Sigmoid colon (tissue), 7 donors: Measurements from ENCODE around the gene PTPRU. TPM values are rescaled to one million over a fixed set of nuclear protein-coding genes. Genes with fewer than 3 reads are reported as not detected.

Experiments used
- DNase-seq: peaks from one replicate; pipeline ENCODE4 v3.0.0-alpha.2; 2019
- H3K27ac ChIP-seq, 4 donors: fragments of 200-600 bp; sonication (generic); one replicate each; pipeline ENCODE4 v1.5.1; 2016 to 2019; ENCODE audit warnings: mild to moderate bottlenecking in 1 of 4
- H3K27me3 ChIP-seq, 3 donors: fragments of 200-600 bp; sonication (generic); one replicate each; pipeline ENCODE4 v1.5.1; 2019; ENCODE audit warnings: mild to moderate bottlenecking in 1 of 3
- H3K36me3 ChIP-seq, 4 donors: fragments of 200-600 bp; sonication (generic); one replicate each; pipeline ENCODE4 v1.5.1; 2016 to 2019
- H3K4me1 ChIP-seq, 4 donors: fragments of 200-600 bp; sonication (generic); one replicate each; pipeline ENCODE4 v1.5.1; 2017 to 2019
- H3K4me3 ChIP-seq, 4 donors: fragments of 200-600 bp; sonication (generic); one replicate each; pipeline ENCODE4 v1.5.1; 2017 to 2019; ENCODE audit warnings: mild to moderate bottlenecking in 2 of 4, moderate library complexity in 1 of 4
- H3K9me3 ChIP-seq, 4 donors: fragments of 200-600 bp in 3 of 4; sonication (generic) in 3 of 4; one replicate each; pipeline versions ENCODE4 v1.5.1 to v1.6.1; 2013 to 2019
- EP300 ChIP-seq, 4 donors: sonication (generic); formaldehyde crosslinking; IDR thresholded peaks; one replicate each; pipeline ENCODE4 v1.6.1; 2017; ENCODE audit warnings: antibody characterized with exemption in 4 of 4
- POLR2A ChIP-seq, 2 donors: fragments of 450-650 bp; IDR thresholded peaks; one replicate each; pipeline ENCODE4 v1.6.1; 2016; ENCODE audit warnings: antibody characterized with exemption in 2 of 2, mild to moderate bottlenecking in 2 of 2, moderate library complexity in 2 of 2
- POLR2AphosphoS5 ChIP-seq, 4 donors: sonication (generic); formaldehyde crosslinking; IDR thresholded peaks; one replicate each; pipeline ENCODE4 v1.6.1; 2017; ENCODE audit warnings: antibody characterized with exemption in 4 of 4
- WGBS, 2 donors: extraction: QIAGEN DNeasy Blood & Tissue Kit; methylation state at CpG; one replicate each; pipeline ENCODE4 v1.1.7; 2013; 5-methylcytosine and 5-hydroxymethylcytosine counted together
- intact Hi-C: fragments of 100-400 bp; cut with DNase I; formaldehyde crosslinking; loops from one replicate; pipeline ENCODE4 v1.15.1; 2023
- polyA plus RNA-seq, 3 donors: library from polyadenylated mRNA; stranded (reverse); fragments of 200-250 nt; gene quantifications; one replicate each; pipeline ENCODE4 v1.2.3, GENCODE V29; 2013
- total RNA-seq, 4 donors: library from RNA; depleted of rRNA; stranded (reverse); fragments of >200 nt; gene quantifications; one replicate each; pipeline ENCODE4 v1.1.0, GENCODE V29; 2016
- TF ChIP-seq, protein P1 (sequence below), 4 experiments: fragments of 450-650 bp in 3 of 4; fragments of 200-600 bp in 1 of 4; IDR thresholded peaks; one replicate each; pipeline ENCODE4 v1.5.1; 2016 to 2019; ENCODE audit warnings: antibody characterized with exemption in 4 of 4, mild to moderate bottlenecking in 3 of 4, moderate library complexity in 2 of 4
- donor health status: healthy with polysubstance abuse.
- donor health status: Bipolar disorder and iron deficiency.
- donor health status: healthy.

The PTPRU gene
- total and polyA plus RNA-seq, 7 donors: 0.92 to 35.7 (median 8.2) TPM

DNA sequence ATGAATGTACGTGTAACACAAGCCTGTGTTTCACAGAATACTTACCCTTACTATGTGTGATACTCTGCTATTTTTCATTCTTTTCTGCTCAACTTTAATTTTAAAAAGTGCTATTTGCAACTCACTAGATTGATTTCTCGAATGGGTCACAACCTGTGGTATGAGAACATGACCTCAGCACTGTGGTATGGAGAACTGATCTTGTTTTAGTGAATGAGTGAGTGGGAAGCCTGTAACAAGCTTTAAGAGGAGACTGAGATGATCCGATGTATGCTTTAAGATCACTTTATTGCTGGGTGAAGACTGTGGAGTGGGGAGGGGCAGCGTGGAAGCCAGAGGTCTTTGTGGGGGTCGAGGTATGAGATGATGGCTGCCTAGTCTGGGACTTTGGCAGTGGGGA, 27.1 kb upstream of the PTPRU start:
- Histone ChIP-seq H3K36me3 (peaks cover 0 to 71% (median 5%) of the 10 kb centered on the region in 4 donors), H3K9me3 (no peaks in the 10 kb centered on the region), H3K4me1 (no peaks in the 10 kb centered on the region), H3K4me3 (no peak overlapping the region), H3K27ac (no peak overlapping the region), H3K27me3 (no peaks in the 10 kb centered on the region)
- intact Hi-C loops: no loop called here
- TF ChIP-seq POLR2A (IDR thresholded peaks at IDR 0.05) (no peak), EP300 (IDR thresholded peaks at IDR 0.05) (no peak), POLR2AphosphoS5 (IDR thresholded peaks at IDR 0.05) (no peak)
- TF ChIP-seq, protein P1, sequence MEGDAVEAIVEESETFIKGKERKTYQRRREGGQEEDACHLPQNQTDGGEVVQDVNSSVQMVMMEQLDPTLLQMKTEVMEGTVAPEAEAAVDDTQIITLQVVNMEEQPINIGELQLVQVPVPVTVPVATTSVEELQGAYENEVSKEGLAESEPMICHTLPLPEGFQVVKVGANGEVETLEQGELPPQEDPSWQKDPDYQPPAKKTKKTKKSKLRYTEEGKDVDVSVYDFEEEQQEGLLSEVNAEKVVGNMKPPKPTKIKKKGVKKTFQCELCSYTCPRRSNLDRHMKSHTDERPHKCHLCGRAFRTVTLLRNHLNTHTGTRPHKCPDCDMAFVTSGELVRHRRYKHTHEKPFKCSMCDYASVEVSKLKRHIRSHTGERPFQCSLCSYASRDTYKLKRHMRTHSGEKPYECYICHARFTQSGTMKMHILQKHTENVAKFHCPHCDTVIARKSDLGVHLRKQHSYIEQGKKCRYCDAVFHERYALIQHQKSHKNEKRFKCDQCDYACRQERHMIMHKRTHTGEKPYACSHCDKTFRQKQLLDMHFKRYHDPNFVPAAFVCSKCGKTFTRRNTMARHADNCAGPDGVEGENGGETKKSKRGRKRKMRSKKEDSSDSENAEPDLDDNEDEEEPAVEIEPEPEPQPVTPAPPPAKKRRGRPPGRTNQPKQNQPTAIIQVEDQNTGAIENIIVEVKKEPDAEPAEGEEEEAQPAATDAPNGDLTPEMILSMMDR (IDR thresholded peaks at IDR 0.05): no peak
- WGBS, 2 donors: 82 to 87% methylated on average over 5 of the region's 5 CpGs
- no peak for DNase-seq

DNA sequence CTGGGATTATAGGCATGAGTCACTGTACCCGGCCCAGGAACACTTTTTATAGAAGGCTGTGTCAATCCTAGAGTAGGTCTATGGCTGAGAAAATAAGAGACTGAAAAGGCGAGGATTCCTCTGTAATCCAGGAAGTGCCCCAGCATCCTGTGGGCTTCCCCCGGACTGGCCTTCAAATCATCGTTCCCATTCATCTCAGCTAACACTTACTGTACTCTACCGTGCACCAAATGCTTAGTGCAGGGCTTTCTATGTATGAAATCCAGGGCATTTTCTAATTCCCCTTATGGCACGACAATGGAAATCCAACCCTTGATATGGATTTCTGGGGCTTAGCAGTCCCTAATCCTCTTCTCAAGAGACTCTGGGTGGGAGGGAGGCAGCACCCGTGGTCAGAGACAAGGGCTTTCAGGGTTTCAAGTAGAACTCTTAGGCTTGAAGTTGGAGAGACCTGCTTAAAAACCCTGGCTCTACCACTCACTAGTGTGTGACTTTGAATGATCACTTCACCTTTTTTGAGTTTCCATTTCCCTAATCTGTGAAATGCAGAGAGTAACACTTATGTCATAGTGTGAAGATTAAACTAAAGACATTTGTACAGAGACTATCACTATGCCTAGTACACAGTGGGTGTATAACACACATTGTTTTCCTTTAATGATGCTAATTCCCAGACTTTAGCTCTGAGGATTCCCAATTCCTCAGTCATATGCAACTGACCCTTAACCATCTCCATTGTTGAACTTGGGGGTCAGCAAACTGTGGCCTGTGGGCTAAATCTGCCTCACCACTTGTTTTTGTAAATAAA, 25.8 kb upstream of the PTPRU start:
- no peak for DNase-seq
- Histone ChIP-seq H3K36me3 (peaks cover 0 to 74% (median 10%) of the 10 kb centered on the region in 4 donors), H3K27ac (no peak overlapping the region), H3K4me3 (no peak overlapping the region), H3K4me1 (no peaks in the 10 kb centered on the region), H3K27me3 (no peaks in the 10 kb centered on the region), H3K9me3 (no peaks in the 10 kb centered on the region)
- intact Hi-C loops: no loop called here
- WGBS, 2 donors: 74 to 82% methylated on average over 7 of the region's 7 CpGs
- no peak for TF ChIP-seq POLR2AphosphoS5 (IDR thresholded peaks at IDR 0.05)
- TF ChIP-seq EP300 (IDR thresholded peaks at IDR 0.05): no peak
- TF ChIP-seq POLR2A (IDR thresholded peaks at IDR 0.05): no peak
- TF ChIP-seq, protein P1 (IDR thresholded peaks at IDR 0.05): no peak

DNA sequence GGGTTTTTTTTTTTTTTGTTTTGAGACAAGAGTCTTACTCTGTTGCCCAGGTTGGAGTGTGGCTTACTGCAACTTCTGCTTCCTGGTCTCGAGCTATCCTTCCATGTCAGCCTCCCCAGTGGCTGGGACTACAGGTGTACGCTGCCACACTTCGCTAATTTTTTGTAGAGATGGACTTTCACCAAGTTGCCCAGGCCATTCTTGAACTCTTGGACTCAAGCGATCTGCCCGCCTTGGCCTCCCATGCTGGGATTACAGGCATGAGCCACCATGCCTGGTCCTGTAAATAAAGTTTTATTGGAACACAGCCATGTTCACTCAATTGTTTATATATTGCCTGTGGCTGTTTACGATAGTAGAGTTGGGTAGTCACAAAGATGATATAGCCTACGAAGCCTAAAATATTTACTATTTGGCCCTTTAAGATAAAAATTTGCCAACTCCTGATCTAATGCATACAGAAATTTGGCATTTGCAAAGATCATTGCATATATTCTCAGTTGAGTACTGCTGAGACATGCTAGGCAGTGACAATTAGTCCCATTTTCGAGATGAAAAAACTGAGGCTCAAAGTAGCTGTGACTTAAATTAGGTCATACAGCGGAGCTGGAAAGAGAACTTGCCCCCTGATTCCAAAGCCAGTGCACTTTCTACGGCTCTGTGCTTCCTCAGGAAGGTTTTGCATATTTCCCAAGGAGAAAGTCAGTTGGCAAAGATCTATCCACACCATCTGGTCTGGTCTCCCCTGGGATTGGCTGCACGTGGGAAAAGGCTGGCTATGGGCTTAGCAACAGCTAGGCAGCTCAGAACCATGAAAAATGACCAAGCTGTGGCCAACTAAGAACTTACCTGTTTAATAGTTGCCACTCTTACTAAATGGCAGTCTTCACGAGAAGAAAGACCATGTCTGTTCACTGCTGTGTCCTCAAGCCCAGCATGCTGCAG, 25.0 kb upstream of the PTPRU start:
- whole genome bisulfite sequencing, 2 donors: 89 to 92% methylated on average over 12 of the region's 12 CpGs
- H3K27me3 ChIP-seq: no peaks in the 10 kb centered on the region
- intact Hi-C loops: no loop called here

DNA sequence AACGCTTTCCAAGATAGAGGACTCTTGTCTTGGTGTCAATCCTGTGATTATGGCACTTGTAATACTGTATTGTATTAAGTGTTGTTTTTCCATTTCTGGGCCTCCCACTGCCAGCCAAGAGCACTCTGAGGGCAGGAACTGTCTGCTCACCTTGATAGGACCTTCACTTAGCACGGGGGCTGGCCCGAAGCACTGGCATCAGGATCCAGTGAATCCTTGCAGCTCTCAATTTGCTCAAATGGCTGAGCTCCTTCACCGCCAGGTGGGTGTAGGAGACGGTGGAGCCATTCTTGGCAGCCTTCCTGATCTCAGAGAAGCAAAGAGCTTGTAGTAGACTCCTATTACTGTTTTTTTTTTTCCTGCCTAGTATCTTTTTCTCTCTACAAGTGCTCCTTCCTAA, 23.3 kb upstream of the PTPRU start:
- H3K4me1 ChIP-seq: no peaks in the 10 kb centered on the region
- intact Hi-C loops: no loop called here
- no peak overlapping the region for H3K4me3 ChIP-seq
- TF ChIP-seq EP300 (IDR thresholded peaks at IDR 0.05): no peak
- TF ChIP-seq POLR2AphosphoS5 (IDR thresholded peaks at IDR 0.05): no peak
- TF ChIP-seq, protein P1 (IDR thresholded peaks at IDR 0.05): no peak
- no peak for TF ChIP-seq POLR2A (IDR thresholded peaks at IDR 0.05)
- no peak for DNase-seq
- peaks cover 0 to 73% (median 11%) of the 10 kb centered on the region in 4 donors for H3K36me3 ChIP-seq
- no peaks in the 10 kb centered on the region for H3K9me3 ChIP-seq
- H3K27me3 ChIP-seq: no peaks in the 10 kb centered on the region
- 94 to 95% methylated on average over 5 of the region's 5 CpGs for WGBS, 2 donors
- H3K27ac ChIP-seq: no peak overlapping the region

More for the DNA sequence above, 25.0 kb upstream of the PTPRU start:
- Histone ChIP-seq H3K9me3 (no peaks in the 10 kb centered on the region), H3K36me3 (peaks cover 0 to 74% (median 13%) of the 10 kb centered on the region in 4 donors), H3K4me1 (no peaks in the 10 kb centered on the region), H3K4me3 (no peak overlapping the region), H3K27ac (no peak overlapping the region)
- DNase-seq: no peak
- no peak for TF ChIP-seq POLR2AphosphoS5 (IDR thresholded peaks at IDR 0.05)
- TF ChIP-seq, protein P1 (IDR thresholded peaks at IDR 0.05): no peak
- no peak for TF ChIP-seq POLR2A (IDR thresholded peaks at IDR 0.05)
- no peak for TF ChIP-seq EP300 (IDR thresholded peaks at IDR 0.05)
